ENCODE results near the gene CLASRP.
"Not testable (repeated sequence)": the region's sequence is repeated elsewhere in the genome, so short reads cannot be mapped to it uniquely, and the experiment has no call there.

CLASRP gene

DNA sequence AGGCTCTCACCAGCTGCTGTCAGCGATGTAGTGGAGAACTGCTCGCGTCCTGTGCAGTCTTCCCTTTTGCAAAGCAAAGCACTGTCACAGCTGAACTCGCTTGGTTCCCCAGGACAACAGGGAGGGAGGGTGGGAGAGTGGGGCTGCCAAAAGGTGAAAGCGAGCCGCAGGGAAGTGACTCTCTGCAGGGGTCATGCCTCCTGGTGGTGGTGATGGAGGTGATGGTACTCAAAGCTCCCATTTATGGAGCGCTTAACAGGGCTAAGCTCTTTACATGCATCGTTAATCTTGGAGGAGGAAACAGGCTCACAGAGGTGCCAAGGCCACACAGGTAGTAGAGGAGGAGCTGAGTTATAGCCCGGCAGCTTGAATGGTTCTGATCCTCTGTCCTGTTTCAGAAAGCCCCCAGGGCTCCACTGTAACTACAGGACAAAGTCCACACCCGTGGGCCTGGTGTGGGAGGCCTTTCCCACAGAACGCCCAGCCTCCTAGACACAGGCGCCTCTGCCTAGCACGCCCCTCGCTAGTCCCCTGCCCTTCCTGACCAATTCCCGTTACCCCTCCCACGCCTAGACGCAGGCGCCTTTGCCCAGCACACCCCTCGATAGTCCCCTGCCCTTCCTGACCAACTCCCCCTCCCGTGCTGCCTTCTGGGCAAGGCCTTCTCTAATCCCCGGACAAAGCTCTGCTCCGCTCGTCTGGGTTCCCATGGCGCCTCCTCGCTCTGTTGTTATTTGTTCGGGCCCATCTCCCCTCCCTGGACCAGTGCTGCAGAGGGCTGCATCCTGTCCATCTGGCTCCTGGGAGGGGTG lies 64.9 kb downstream of the CLASRP start:
- DNase-seq, result peak in 2 of 14 donors; percentile 11 to 59

DNA sequence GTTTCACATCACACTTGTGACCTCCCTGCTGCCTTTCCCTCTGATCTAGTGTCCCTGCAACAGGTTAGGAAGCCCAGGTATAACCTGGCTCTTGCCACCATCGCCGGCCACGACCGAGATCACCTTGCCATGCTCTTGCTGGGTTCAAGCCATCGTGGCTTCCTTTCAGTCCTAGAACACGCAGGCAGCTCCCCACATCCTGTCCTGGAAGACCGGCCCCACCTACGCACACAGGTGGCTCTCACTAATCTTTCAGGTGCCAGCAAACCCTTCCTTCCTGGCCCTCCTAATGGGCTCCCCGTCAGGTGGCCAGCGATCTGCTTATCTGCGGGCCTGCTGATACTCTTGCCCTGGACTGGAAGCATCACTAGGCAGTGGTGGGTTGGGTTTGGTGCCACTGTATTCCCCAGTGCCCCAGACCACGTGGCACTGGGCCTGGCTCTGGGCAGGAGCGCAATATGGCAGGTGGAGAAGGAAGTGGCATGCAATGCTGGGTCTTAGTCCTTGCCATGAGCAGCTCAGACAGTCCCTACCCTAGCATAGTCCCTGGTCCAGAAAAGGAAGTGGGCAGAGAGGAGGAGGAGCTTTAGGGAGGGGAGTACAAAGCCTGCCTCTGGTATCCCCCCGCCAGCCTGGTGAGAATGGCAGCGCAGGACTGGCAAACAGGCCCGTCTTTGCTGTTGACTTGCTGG lies 66.0 kb downstream of the CLASRP start:
- peak in 1 of 14 donors; percentile 71 for DNase-seq

- DNase-seq, result not testable (repeated sequence)
Measured at GRCh38 chr19:45106363-45106762, 67.5 kb downstream of the CLASRP start.

DNA sequence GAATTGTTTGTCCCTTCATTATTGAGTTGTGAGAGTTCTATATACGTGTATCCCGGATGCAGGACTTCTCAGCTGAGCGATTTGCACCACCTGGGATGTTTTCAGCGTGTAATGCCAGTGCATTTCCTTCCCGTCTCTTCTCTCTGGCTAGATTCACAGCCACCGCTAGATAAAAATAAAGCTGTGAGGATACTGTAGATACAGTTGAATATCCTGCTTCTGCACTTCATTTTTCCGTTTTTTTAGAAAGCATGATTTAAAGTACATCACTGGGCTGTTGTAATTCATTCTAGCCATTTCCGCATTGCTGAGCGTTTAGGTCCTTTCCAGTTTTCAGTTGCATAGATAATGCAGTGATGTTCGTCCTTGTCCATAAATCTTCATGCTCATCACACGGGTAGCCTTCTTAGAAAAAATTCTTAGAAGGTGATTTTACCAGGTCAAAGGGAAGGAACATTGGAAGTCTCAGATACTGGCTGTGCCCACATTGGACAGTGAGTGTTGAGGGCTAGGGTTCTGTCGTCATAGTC lies 68.8 kb downstream of the CLASRP start:
- DNase-seq, result no peak

GRCh38 chr19:45110851-45111266 lies 72.0 kb downstream of the CLASRP start:
- peak in 1 of 14 donors; percentile 83 for DNase-seq

GRCh38 chr19:45112111-45112827 lies 73.4 kb downstream of the CLASRP start:
- DNase-seq, result no peak

DNA sequence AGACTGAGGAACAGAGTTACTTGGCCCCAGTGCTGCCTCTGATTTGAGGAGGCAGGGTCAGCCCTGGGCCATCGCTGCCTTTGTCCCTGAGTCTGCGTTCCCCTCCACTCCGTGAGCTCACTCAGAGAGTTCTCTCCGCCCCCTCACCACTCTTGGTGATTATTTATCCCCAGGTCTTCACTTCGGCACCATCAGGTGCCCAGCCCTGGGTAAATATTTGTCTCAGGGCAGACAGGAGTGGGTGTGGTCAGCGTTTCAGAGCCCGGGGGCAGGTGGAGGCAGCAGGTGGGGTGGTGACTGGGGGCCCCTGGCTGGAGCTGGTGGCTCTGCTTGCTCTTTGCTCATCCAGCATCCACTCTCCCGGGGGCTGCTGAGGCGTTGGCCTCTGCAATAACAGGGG lies 74.8 kb downstream of the CLASRP start:
- no peak for DNase-seq

GRCh38 chr19:45114116-45114515 lies 75.3 kb downstream of the CLASRP start:
- DNase-seq, result peak in 1 of 14 donors; percentile 10

DNA sequence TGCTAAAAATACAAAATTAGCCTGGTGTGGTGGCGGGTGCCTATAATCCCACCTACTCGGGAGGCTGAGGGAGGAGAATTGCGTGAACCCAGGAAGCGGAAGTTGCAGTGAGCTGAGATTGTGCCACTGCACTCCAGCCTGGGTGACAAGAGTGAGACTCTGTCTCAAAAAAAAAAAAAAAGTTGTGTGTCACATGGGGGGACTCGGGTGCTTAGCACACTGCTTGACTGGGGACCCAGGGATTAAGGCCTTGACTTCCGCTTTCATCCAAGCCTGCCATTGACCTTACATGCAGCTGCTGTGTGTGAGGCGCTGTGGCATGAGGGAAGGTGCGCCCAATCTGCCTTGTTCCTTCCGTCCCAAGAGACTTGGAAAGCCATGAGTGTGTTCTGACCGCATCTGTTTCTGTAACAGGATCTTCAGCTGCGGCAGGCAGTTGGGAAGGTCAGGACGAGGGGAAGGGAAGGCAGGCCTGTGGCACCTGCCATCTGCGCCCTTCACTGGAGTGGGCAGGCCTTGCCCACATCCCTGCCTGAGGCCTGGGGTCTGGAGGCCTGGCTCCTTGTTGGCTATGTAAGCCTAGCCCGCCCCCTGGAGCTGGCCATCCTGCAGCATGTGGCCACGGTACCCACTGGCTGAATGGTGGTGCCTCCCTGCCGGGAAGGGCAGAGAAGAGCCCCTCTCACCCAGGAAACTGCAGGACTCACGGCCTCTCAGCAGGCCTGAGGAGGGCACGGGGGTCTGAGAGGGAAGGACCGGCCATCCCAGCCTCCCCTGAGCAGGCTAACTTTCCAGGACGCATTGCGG lies 77.2 kb downstream of the CLASRP start:
- DNase-seq, result no peak

DNA sequence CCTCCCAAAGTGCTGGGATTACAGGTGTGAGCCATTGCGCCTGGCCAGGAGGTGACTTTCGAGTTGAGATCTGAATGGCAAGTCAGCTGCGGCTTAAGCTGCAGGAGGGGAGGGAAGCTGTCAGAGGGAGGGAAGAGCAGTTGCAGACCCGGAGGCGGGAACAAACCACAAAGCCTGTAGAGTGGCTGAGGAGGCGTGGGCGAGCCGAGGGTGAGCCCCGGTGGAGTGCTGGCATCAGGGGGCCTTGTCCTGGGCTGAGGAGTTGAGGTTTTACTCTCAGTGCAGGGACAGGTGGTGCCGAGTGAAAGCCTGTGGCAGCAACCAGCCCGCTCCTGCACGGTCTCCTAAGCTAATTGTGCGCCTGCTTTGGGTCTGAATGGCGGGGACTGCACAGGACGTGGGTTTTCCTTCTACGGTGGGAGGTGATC lies 78.3 kb downstream of the CLASRP start:
- DNase-seq, result peak in 1 of 14 donors; percentile 53

- peak in 1 of 14 donors; percentile 54 for DNase-seq
Measured at GRCh38 chr19:45117671-45118070, 78.8 kb downstream of the CLASRP start.

DNA sequence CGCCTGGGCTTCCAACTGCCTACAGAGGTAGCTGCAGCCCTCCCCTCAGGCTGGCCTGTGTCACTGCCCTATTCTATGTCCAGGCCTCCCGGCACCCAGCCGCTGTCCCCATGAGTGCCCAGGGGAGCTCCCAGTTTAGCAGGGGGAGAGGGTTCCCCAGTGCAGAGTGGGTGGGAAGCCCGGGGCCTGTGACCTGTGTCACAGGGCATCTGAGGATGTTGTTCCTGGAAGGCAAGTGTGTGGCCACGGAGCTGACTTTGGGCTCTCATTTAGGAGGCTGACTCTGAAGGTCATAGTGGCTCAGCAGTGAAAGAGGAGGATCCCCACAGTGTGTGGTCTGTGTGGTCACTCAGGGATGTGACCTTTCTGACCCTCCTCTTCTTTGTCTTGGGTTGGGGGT lies 79.3 kb downstream of the CLASRP start:
- peak in 1 of 14 donors; percentile 65 for DNase-seq

DNA sequence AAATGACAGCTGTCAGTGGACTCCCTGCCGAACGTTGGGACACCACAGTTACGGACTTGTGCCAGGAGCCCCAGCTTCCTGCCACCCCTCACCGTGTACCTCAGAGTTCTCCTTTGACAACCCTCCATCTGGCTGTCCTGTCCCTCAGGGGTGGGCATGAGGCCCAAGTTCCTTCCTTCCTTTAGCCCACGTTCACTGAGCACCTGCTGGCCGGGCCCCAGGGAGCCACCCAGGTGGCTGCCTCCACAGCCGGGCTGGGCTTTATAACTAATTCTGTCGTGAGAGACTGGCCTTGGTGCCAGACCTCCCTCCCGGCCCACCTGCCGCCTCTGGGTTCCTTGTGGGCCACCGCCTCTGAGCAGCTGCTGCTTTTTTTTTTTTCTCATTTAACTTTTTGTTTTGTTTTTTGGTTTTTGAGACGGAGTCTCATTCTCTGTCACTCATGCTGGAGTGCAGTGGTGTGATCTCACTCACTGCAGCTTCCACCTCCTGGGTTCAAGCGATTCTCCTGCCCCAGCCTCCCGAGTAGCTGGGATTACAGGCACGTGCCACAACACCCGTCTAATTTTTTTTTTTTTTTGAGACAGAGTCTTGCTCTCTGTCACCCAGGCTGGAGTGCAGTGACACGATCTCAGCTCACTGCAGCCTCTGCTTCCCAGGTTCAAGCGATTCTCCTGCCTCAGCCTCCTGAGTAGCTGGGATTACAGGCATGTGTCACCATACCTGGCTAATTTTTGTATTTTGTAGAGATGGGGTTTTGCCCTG lies 79.9 kb downstream of the CLASRP start:
- peak in 1 of 14 donors; percentile 65 for DNase-seq

DNA sequence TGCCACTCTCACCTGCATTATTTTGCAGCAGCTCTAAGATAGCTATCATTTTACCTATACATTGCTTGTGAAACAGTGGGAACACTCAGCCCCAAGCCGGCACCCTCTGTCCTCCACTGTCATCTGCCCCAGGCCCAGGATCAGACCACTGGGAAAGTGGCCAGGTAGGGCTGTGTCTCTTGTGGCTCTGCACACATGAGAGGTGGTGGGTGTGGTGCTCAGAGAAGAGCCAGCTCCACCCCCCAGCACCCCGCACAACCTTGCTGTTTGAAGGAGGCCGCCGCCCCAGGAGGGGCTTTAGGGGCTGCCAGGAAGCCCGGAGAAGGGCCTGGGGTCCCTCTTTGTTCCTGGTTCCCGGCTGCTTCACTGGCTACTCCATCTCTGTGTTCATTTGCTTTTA lies 80.7 kb downstream of the CLASRP start:
- no peak for DNase-seq
